ENCODE results near the gene SPRTN. TPM values are rescaled to one million over a fixed set of nuclear protein-coding genes. Genes with fewer than 3 reads are reported as not detected.

The SPRTN gene
- total and polyA plus RNA-seq, 4 donors, result 2.1 to 8.9 (median 6.5) TPM

- DNase-seq (ENCODE audit: low spot score), result no peak
- Histone ChIP-seq H3K27me3 (ENCODE audit: control insufficient read depth in 4 of 4, insufficient read depth in 4 of 4, low read length in 3 of 4) (no peaks in the 10 kb centered on the region), H3K27ac (ENCODE audit: low read depth in 1 of 2, low read length in 2 of 2) (no peak overlapping the region), H3K4me3 (ENCODE audit: low read depth in 1 of 3, low read length in 3 of 3) (no peak overlapping the region), H3K4me1 (ENCODE audit: control insufficient read depth in 4 of 4, insufficient read depth in 4 of 4, low read length in 3 of 4) (peaks cover 0 to 8% (median 6%) of the 10 kb centered on the region in 4 donors), H3K9me3 (ENCODE audit: control insufficient read depth in 4 of 4, low read length in 3 of 4) (no peaks in the 10 kb centered on the region), H3K36me3 (ENCODE audit: control insufficient read depth in 4 of 4, insufficient read depth in 3 of 4, low read depth in 1 of 4, low read length in 3 of 4) (peaks cover 0 to under 1% (median 0%) of the 10 kb centered on the region in 4 donors), H3K9ac (ENCODE audit: low read depth in 1 of 2, low read length in 2 of 2) (no peak overlapping the region)
- WGBS, result 89% methylated on average over 5 of the region's 5 CpGs
- TF ChIP-seq TAF1 (conservative IDR thresholded peaks at IDR 0.05) (no peak), HNF4G (IDR thresholded peaks at IDR 0.05) (no peak)
Observed at GRCh38 chr1:231324660-231325059, 13.4 kb upstream of the SPRTN start.

GRCh38 chr1:231326248-231326647 is 11.8 kb upstream of the SPRTN start:
- DNase-seq (ENCODE audit: low spot score), result no peak
- TF ChIP-seq HNF4A (conservative IDR thresholded peaks at IDR 0.05) (no peak), RAD21 (IDR thresholded peaks at IDR 0.05) (no peak), SP1 (IDR thresholded peaks at IDR 0.05) (no peak), NR2F2 (IDR thresholded peaks at IDR 0.05) (no peak), ZBTB33 (IDR thresholded peaks at IDR 0.05) (no peak), EGR1 (IDR thresholded peaks at IDR 0.05; ENCODE audit: low read depth in 2 of 2) (no peak), TAF1 (conservative IDR thresholded peaks at IDR 0.05) (no peak), JUND (IDR thresholded peaks at IDR 0.05) (no peak), FOXA2 (IDR thresholded peaks at IDR 0.05) (no peak), FOXA1 (IDR thresholded peaks at IDR 0.05) (no peak), YY1 (IDR thresholded peaks at IDR 0.05) (no peak)
- TF ChIP-seq, protein P1, sequence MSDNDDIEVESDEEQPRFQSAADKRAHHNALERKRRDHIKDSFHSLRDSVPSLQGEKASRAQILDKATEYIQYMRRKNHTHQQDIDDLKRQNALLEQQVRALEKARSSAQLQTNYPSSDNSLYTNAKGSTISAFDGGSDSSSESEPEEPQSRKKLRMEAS (IDR thresholded peaks at IDR 0.05), result no peak
- TF ChIP-seq, protein P2, sequence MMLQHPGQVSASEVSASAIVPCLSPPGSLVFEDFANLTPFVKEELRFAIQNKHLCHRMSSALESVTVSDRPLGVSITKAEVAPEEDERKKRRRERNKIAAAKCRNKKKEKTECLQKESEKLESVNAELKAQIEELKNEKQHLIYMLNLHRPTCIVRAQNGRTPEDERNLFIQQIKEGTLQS (IDR thresholded peaks at IDR 0.05), result no peak
- TF ChIP-seq, protein P3, sequence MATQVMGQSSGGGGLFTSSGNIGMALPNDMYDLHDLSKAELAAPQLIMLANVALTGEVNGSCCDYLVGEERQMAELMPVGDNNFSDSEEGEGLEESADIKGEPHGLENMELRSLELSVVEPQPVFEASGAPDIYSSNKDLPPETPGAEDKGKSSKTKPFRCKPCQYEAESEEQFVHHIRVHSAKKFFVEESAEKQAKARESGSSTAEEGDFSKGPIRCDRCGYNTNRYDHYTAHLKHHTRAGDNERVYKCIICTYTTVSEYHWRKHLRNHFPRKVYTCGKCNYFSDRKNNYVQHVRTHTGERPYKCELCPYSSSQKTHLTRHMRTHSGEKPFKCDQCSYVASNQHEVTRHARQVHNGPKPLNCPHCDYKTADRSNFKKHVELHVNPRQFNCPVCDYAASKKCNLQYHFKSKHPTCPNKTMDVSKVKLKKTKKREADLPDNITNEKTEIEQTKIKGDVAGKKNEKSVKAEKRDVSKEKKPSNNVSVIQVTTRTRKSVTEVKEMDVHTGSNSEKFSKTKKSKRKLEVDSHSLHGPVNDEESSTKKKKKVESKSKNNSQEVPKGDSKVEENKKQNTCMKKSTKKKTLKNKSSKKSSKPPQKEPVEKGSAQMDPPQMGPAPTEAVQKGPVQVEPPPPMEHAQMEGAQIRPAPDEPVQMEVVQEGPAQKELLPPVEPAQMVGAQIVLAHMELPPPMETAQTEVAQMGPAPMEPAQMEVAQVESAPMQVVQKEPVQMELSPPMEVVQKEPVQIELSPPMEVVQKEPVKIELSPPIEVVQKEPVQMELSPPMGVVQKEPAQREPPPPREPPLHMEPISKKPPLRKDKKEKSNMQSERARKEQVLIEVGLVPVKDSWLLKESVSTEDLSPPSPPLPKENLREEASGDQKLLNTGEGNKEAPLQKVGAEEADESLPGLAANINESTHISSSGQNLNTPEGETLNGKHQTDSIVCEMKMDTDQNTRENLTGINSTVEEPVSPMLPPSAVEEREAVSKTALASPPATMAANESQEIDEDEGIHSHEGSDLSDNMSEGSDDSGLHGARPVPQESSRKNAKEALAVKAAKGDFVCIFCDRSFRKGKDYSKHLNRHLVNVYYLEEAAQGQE (IDR thresholded peaks at IDR 0.05), result no peak
- TF ChIP-seq, protein P4, sequence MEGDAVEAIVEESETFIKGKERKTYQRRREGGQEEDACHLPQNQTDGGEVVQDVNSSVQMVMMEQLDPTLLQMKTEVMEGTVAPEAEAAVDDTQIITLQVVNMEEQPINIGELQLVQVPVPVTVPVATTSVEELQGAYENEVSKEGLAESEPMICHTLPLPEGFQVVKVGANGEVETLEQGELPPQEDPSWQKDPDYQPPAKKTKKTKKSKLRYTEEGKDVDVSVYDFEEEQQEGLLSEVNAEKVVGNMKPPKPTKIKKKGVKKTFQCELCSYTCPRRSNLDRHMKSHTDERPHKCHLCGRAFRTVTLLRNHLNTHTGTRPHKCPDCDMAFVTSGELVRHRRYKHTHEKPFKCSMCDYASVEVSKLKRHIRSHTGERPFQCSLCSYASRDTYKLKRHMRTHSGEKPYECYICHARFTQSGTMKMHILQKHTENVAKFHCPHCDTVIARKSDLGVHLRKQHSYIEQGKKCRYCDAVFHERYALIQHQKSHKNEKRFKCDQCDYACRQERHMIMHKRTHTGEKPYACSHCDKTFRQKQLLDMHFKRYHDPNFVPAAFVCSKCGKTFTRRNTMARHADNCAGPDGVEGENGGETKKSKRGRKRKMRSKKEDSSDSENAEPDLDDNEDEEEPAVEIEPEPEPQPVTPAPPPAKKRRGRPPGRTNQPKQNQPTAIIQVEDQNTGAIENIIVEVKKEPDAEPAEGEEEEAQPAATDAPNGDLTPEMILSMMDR (IDR thresholded peaks at IDR 0.05; ENCODE audit: low read depth, low read length, missing input control), result no peak
- H3K27me3 ChIP-seq (ENCODE audit: control insufficient read depth in 4 of 4, insufficient read depth in 4 of 4, low read length in 3 of 4), result no peaks in the 10 kb centered on the region

More at GRCh38 chr1:231326248-231326647, 11.8 kb upstream of the SPRTN start:
- Histone ChIP-seq H3K4me3 (ENCODE audit: low read depth in 1 of 3, low read length in 3 of 3) (no peak overlapping the region), H3K27ac (ENCODE audit: low read depth in 1 of 2, low read length in 2 of 2) (no peak overlapping the region), H3K9me3 (ENCODE audit: control insufficient read depth in 4 of 4, low read length in 3 of 4) (no peaks in the 10 kb centered on the region), H3K9ac (ENCODE audit: low read depth in 1 of 2, low read length in 2 of 2) (no peak overlapping the region), H3K36me3 (ENCODE audit: control insufficient read depth in 4 of 4, insufficient read depth in 3 of 4, low read depth in 1 of 4, low read length in 3 of 4) (peaks cover 0 to 2% (median 0%) of the 10 kb centered on the region in 4 donors), H3K4me1 (ENCODE audit: control insufficient read depth in 4 of 4, insufficient read depth in 4 of 4, low read length in 3 of 4) (peaks cover 0 to 8% (median 6%) of the 10 kb centered on the region in 4 donors)
- WGBS, result 35% methylated on average over 1 of the region's 1 CpG
